ENCODE results near the gene SPSB3.

Gene SPSB3

DNA sequence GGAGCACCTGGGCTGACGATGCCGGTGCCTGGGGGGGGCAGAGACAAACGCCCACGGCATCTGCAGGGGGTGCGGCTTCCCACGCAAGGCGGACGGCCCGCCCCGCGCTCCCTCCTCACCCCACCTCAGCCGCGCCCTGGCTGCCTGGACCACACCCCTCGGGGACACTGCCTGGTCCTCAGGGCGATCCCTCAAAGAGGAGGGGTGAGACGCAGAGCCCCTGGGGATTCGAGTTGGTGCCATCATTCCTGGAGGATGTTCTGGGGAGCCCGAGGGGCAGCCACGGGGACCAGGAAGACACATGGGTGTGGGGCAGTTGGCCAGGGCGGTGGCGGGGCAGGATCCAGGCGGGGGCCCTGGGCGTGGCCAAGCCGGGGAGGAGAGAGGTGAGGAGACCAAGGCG lies 7.3 kb upstream of the SPSB3 start:
- TF ChIP-seq TAF1 (IDR thresholded peaks at IDR 0.05; ENCODE audit: borderline replicate concordance, insufficient read depth, low read length), result no peak
- TF ChIP-seq SIN3A (IDR thresholded peaks at IDR 0.05; ENCODE audit: borderline replicate concordance, insufficient read depth, low read length), result no peak
- TF ChIP-seq FOXP2 (optimal IDR thresholded peaks at IDR 0.05; ENCODE audit: borderline replicate concordance, extremely low read depth, extremely low read length, insufficient read depth), result no peak

DNA sequence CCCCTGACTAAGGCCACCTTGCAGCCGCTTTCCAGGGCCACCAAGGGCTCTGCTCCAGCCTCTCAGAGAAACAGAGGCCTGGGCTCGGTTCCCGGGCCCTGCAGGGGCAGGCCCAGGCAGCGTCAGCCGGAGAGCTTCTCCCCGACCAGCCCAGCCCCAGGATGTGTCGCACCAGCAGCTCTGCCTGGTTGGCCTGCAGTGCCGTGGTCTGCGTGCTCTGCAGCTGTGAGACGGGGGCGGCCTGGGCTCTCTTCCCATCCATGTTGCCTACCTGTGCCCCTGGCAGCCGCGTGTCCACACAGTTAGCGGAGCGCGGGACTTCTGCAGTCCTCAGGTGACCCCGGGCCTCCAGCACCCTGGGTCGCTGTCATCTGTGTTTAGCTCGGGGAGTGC lies 6.3 kb upstream of the SPSB3 start:
- no peak for TF ChIP-seq POLR2AphosphoS5 (IDR thresholded peaks at IDR 0.05; ENCODE audit: low read depth, low read length)
- no peak for TF ChIP-seq TAF1 (IDR thresholded peaks at IDR 0.05; ENCODE audit: borderline replicate concordance, insufficient read depth, low read length)
- TF ChIP-seq, protein P1, sequence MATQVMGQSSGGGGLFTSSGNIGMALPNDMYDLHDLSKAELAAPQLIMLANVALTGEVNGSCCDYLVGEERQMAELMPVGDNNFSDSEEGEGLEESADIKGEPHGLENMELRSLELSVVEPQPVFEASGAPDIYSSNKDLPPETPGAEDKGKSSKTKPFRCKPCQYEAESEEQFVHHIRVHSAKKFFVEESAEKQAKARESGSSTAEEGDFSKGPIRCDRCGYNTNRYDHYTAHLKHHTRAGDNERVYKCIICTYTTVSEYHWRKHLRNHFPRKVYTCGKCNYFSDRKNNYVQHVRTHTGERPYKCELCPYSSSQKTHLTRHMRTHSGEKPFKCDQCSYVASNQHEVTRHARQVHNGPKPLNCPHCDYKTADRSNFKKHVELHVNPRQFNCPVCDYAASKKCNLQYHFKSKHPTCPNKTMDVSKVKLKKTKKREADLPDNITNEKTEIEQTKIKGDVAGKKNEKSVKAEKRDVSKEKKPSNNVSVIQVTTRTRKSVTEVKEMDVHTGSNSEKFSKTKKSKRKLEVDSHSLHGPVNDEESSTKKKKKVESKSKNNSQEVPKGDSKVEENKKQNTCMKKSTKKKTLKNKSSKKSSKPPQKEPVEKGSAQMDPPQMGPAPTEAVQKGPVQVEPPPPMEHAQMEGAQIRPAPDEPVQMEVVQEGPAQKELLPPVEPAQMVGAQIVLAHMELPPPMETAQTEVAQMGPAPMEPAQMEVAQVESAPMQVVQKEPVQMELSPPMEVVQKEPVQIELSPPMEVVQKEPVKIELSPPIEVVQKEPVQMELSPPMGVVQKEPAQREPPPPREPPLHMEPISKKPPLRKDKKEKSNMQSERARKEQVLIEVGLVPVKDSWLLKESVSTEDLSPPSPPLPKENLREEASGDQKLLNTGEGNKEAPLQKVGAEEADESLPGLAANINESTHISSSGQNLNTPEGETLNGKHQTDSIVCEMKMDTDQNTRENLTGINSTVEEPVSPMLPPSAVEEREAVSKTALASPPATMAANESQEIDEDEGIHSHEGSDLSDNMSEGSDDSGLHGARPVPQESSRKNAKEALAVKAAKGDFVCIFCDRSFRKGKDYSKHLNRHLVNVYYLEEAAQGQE (IDR thresholded peaks at IDR 0.05; ENCODE audit: insufficient read depth in 1 of 2, low read depth in 2 of 2, low read length in 2 of 2), result no peak
- no peak for TF ChIP-seq SIN3A (IDR thresholded peaks at IDR 0.05; ENCODE audit: borderline replicate concordance, insufficient read depth, low read length)
- no peak for TF ChIP-seq FOXP2 (optimal IDR thresholded peaks at IDR 0.05; ENCODE audit: borderline replicate concordance, extremely low read depth, extremely low read length, insufficient read depth)

- TF ChIP-seq, protein P1 (IDR thresholded peaks at IDR 0.05; ENCODE audit: insufficient read depth in 1 of 2, low read depth in 2 of 2, low read length in 2 of 2), result no peak
- no peak for TF ChIP-seq SIN3A (IDR thresholded peaks at IDR 0.05; ENCODE audit: borderline replicate concordance, insufficient read depth, low read length)
These were observed 5.8 kb upstream of the SPSB3 start for GRCh38 chr16:1788095-1788707.

- no peak for TF ChIP-seq SIN3A (IDR thresholded peaks at IDR 0.05; ENCODE audit: borderline replicate concordance, insufficient read depth, low read length)
- no peak for TF ChIP-seq FOXP2 (optimal IDR thresholded peaks at IDR 0.05; ENCODE audit: borderline replicate concordance, extremely low read depth, extremely low read length, insufficient read depth)
- no peak for TF ChIP-seq TAF1 (IDR thresholded peaks at IDR 0.05; ENCODE audit: borderline replicate concordance, insufficient read depth, low read length)
- TF ChIP-seq, protein P1 (IDR thresholded peaks at IDR 0.05; ENCODE audit: insufficient read depth in 1 of 2, low read depth in 2 of 2, low read length in 2 of 2), result no peak
- TF ChIP-seq POLR2AphosphoS5 (IDR thresholded peaks at IDR 0.05; ENCODE audit: low read depth, low read length), result no peak
These were observed 5.1 kb upstream of the SPSB3 start for GRCh38 chr16:1787322-1788094.

- TF ChIP-seq SIN3A (IDR thresholded peaks at IDR 0.05; ENCODE audit: borderline replicate concordance, insufficient read depth, low read length) (no peak), FOXP2 (optimal IDR thresholded peaks at IDR 0.05; ENCODE audit: borderline replicate concordance, extremely low read depth, extremely low read length, insufficient read depth) (no peak), TAF1 (IDR thresholded peaks at IDR 0.05; ENCODE audit: borderline replicate concordance, insufficient read depth, low read length) (no peak), POLR2AphosphoS5 (IDR thresholded peaks at IDR 0.05; ENCODE audit: low read depth, low read length) (no peak)
- TF ChIP-seq, protein P1 (IDR thresholded peaks at IDR 0.05; ENCODE audit: insufficient read depth in 1 of 2, low read depth in 2 of 2, low read length in 2 of 2), result no peak
These were observed 4.6 kb upstream of the SPSB3 start for GRCh38 chr16:1787056-1787321.
